PC-9 (cell line): Measurements from ENCODE around the gene PLEKHJ1. TPM values are rescaled to one million over a fixed set of nuclear protein-coding genes. Genes with fewer than 3 reads are reported as not detected.

Experiments used
- BruUV-seq: library from RNA; stranded (reverse); fragments of 400-500 nt; replicated peaks from 2 replicates; lab custom pipeline; 2021; lab: Mats Ljungman, UMichigan
- CTCF ChIA-PET: fragments of 300-600 bp; sonication (Branson Sonifier 250); formaldehyde crosslinking; loops from one replicate; lab custom pipeline; 2022; ENCODE audit warnings: antibody characterized with exemption; lab: Charles Lee
- POLR2A ChIA-PET: fragments of 300-600 bp; sonication (Branson Sonifier 250); formaldehyde crosslinking; loops from one replicate; lab custom pipeline; 2022; ENCODE audit warnings: antibody characterized with exemption; ENCODE audit not compliant: unreplicated experiment; lab: Charles Lee
- DNase-seq, 2 experiments: peaks; one replicate each; pipeline versions ENCODE4 v3.0.0 to v3.0.0-alpha.2; 2015 to 2022; ENCODE audit warnings: mixed read lengths in 1 of 2
- H2AFZ ChIP-seq: fragments of 200-600 bp; sonication (generic); 2 replicates; pipeline ENCODE4 v1.8.1; 2017; ENCODE audit warnings: antibody characterized with exemption
- H3F3A ChIP-seq: fragments of 200-600 bp; sonication (generic); 2 replicates; pipeline ENCODE4 v1.8.1; 2017; ENCODE audit warnings: antibody characterized with exemption, mild to moderate bottlenecking, low read depth; ENCODE audit not compliant: insufficient read depth
- H3K27ac ChIP-seq: fragments of 200-600 bp; sonication (generic); 2 replicates; pipeline ENCODE4 v1.6.1; 2016; ENCODE audit warnings: mixed run types
- H3K27me3 ChIP-seq: fragments of 200-600 bp; sonication (generic); 2 replicates; pipeline ENCODE4 v1.6.1; 2016; ENCODE audit warnings: low read depth, mixed run types; ENCODE audit not compliant: insufficient read depth
- H3K36me3 ChIP-seq: fragments of 200-600 bp; sonication (generic); 2 replicates; pipeline ENCODE4 v1.6.1; 2016; ENCODE audit warnings: low read depth, mixed run types
- H3K4me1 ChIP-seq: fragments of 200-600 bp; sonication (generic); replicated peaks from 2 replicates; pipeline ENCODE4 v1.6.1; 2016; ENCODE audit warnings: mixed run types; ENCODE audit not compliant: insufficient read depth
- H3K4me2 ChIP-seq: fragments of 200-600 bp; sonication (generic); 2 replicates; pipeline ENCODE4 v1.6.1; 2017; ENCODE audit warnings: mixed run types
- H3K4me3 ChIP-seq: fragments of 200-600 bp; sonication (generic); 2 replicates; pipeline ENCODE4 v1.6.1; 2016; ENCODE audit warnings: mixed run types
- H3K79me2 ChIP-seq: fragments of 200-600 bp; sonication (generic); 2 replicates; pipeline ENCODE4 v1.6.1; 2017; ENCODE audit warnings: low read depth, mixed run types
- H3K9me2 ChIP-seq: fragments of 200-600 bp; sonication (generic); 2 replicates; pipeline ENCODE4 v1.8.1; 2017; ENCODE audit warnings: mild to moderate bottlenecking; ENCODE audit not compliant: insufficient read depth
- H3K9me3 ChIP-seq: fragments of 200-600 bp; sonication (generic); 2 replicates; pipeline ENCODE4 v1.8.1; 2016; ENCODE audit warnings: low read depth; ENCODE audit not compliant: insufficient read depth
- H4K20me1 ChIP-seq: fragments of 200-600 bp; sonication (generic); 2 replicates; pipeline ENCODE4 v1.8.1; 2017; ENCODE audit not compliant: insufficient read depth
- CTCF ChIP-seq: fragments of 200-600 bp; sonication (generic); conservative IDR thresholded peaks from 2 replicates; pipeline ENCODE4 v1.6.1; 2017; ENCODE audit warnings: mixed run types, antibody characterized with exemption, mild to moderate bottlenecking, moderate library complexity
- EZH2 ChIP-seq: fragments of 200-600 bp; sonication (generic); IDR thresholded peaks from 2 replicates; pipeline ENCODE4 v1.8.0; 2017; ENCODE audit warnings: antibody characterized with exemption, low read depth
- intact Hi-C: fragments of 100-400 bp; cut with micrococcal nuclease; formaldehyde crosslinking; loops from one replicate; pipeline ENCODE4 v1.10.0; 2022; ENCODE audit not compliant: unreplicated experiment
- total RNA-seq: library from RNA; stranded (reverse); gene quantifications from 2 replicates; pipeline ENCODE4 v1.2.3, GENCODE V29; 2021

The PLEKHJ1 gene
- total RNA-seq, 1 experiment from 2014 or later = 38.6 TPM

DNA sequence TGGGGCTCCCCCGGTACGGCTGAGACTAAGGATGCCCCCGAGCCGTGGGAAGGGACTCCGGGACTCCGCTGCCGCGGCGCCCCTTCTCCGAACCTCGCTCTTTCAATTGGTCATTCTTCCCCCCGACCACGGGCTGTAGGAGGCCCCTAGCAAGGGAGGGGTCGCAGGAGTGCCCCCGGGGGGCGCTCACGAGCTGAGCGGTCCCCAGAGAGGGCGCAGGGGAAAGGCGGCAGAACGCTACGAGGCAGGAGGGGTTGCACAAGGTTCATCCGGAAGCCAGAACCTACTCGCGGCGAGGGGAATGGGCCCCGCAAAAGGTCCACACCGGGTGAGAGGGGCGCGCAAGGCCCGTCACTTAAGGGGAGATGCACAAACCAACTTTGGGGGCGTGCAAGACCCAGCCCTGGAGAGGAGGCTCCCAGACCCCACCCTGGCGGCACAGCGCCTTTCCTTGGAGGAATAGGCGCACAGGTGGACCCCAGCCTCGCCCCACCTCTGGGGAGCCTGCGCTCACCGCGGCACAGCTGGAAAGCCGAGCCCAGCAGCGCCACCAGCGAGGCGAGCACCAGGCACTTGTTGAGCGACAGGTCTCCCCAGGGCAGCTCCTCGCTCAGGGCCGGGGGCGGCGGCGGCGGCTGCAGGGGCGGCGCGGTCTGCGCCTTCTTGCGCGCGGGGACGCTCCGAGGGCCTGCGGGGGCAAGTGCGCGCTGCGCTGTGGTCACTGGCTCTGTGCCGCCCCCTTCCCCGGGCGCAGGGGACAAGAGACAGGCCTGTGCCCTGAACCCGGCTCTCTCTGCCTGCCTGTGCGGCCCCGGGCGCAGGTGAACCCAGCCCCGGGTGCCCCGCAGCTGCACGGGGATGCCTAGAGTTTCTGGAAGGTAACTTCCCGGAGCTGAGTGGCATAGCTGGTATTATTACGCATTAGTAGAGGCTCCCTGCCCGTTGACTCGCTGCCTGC, 17.3 kb upstream of the PLEKHJ1 start:
- H3K27me3 ChIP-seq = no peaks in the 10 kb centered on the region
- TF ChIP-seq CTCF = no peak
- no peak for TF ChIP-seq EZH2
- BruUV-seq = no TSS peak

GRCh38 chr19:2252797-2253105, 16.6 kb upstream of the PLEKHJ1 start:
- Histone ChIP-seq H3K9me2 (no peaks in the 10 kb centered on the region), H3K27ac (no peak overlapping the region), H3K4me1 (no peaks in the 10 kb centered on the region), H3K4me3 (no peak overlapping the region), H3K9me3 (no peaks in the 10 kb centered on the region), H4K20me1 (no peaks in the 10 kb centered on the region), H3F3A (no peaks in the 10 kb centered on the region), H3K4me2 (no peak overlapping the region), H2AFZ (no peak overlapping the region), H3K79me2 (no peaks in the 10 kb centered on the region), H3K27me3 (no peaks in the 10 kb centered on the region), H3K36me3 (no peaks in the 10 kb centered on the region)
- TF ChIP-seq EZH2 (no peak), CTCF (no peak)
- BruUV-seq = no TSS peak
- POLR2A ChIA-PET = no interaction called here
- intact Hi-C loops = no loop called here
- CTCF ChIA-PET = no interaction called here
- DNase-seq = no peak

More for the DNA sequence above, 17.3 kb upstream of the PLEKHJ1 start:
- no peak overlapping the region for H2AFZ ChIP-seq
- H3K36me3 ChIP-seq = no peaks in the 10 kb centered on the region
- H3F3A ChIP-seq = no peaks in the 10 kb centered on the region
- H3K79me2 ChIP-seq = no peaks in the 10 kb centered on the region
- ChIA-PET CTCF (no interaction called here), POLR2A (no interaction called here)
- H3K4me2 ChIP-seq = no peak overlapping the region
- H3K27ac ChIP-seq = no peak overlapping the region
- no peaks in the 10 kb centered on the region for H4K20me1 ChIP-seq
- H3K4me1 ChIP-seq = no peaks in the 10 kb centered on the region
- intact Hi-C loops = no loop called here
- H3K9me3 ChIP-seq = no peaks in the 10 kb centered on the region
- no peak overlapping the region for H3K4me3 ChIP-seq
- no peaks in the 10 kb centered on the region for H3K9me2 ChIP-seq
- no peak for DNase-seq

DNA sequence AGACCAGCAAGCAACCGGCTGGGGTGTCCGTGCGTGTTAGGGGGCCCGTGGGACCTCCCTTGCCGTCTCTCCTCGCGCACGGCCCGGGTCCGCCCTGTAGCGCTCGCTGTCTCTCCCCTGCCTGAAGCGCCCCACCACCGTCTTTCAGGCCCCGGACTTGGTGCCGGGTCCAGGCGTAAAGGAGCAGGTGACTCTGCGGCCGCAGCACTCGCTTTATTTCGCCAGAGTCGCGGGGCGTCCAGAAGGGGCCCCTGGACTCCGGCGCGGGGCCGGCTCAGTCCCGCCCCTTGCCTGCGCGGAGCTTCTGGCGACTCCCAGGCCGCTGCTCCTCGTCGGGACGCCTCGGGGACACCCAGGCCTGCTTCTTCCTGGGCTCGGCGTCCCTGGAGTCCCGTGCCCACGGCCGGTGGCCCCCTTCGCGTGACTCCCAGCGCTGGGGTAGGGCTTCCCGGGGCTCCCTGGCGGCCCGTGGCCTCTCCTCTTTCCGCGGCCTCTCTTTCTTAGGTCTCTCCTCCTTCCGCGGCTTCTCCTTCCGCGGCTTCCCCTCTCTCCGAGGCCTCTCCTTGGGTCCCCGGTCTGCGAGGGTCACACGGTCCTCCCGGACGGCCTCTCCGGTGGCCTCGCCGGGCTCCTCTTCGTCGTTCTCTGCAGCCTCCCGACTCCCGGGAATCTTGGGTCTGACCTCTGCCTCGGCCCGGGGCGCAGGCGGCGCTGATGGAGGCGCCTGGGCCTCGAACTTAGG, 16.1 kb upstream of the PLEKHJ1 start:
- Histone ChIP-seq H3K9me3 (no peaks in the 10 kb centered on the region), H4K20me1 (no peaks in the 10 kb centered on the region), H3K27me3 (no peaks in the 10 kb centered on the region), H3K79me2 (no peaks in the 10 kb centered on the region), H3K4me3 (no peak overlapping the region), H3K4me1 (no peaks in the 10 kb centered on the region), H2AFZ (no peak overlapping the region), H3F3A (no peaks in the 10 kb centered on the region), H3K27ac (no peak overlapping the region), H3K4me2 (no peak overlapping the region), H3K36me3 (no peaks in the 10 kb centered on the region), H3K9me2 (no peaks in the 10 kb centered on the region)
- ChIA-PET CTCF (no interaction called here), POLR2A (no interaction called here)
- BruUV-seq = no TSS peak
- intact Hi-C loops = no loop called here
- TF ChIP-seq EZH2 (no peak), CTCF (no peak)
- no peak for DNase-seq
